HUES6 (cell line): ENCODE results near the gene MAPKAP1.

ENCODE experiments used
- H3K27ac ChIP-seq: 2 replicates; pipeline ENCODE4 v1.7.0; 2013; ENCODE audit warnings: low read depth, mild to moderate bottlenecking, low read length, inconsistent platforms
- H3K27me3 ChIP-seq: 2 replicates; pipeline ENCODE4 v1.6.1; 2013; ENCODE audit warnings: low read length; ENCODE audit not compliant: control insufficient read depth, insufficient read depth
- H3K36me3 ChIP-seq: 2 replicates; pipeline ENCODE4 v1.6.1; 2013; ENCODE audit warnings: low read length; ENCODE audit not compliant: control insufficient read depth, insufficient read depth
- H3K4me1 ChIP-seq: 2 replicates; pipeline ENCODE4 v1.6.1; 2013; ENCODE audit warnings: low read length; ENCODE audit not compliant: control insufficient read depth, insufficient read depth
- H3K4me3 ChIP-seq: 2 replicates; pipeline ENCODE4 v1.5.1; 2013; ENCODE audit warnings: low read depth, low read length
- H3K9ac ChIP-seq: one replicate; pipeline ENCODE4 v1.6.1; 2013; ENCODE audit warnings: mild to moderate bottlenecking, low read length
- H3K9me3 ChIP-seq: 2 replicates; pipeline ENCODE4 v1.6.1; 2013; ENCODE audit warnings: low read depth, low read length; ENCODE audit not compliant: control insufficient read depth, insufficient read depth

MAPKAP1 gene

GRCh38 chr9:125428060-125428901 is 278.7 kb downstream of the MAPKAP1 start:
- H3K4me3 ChIP-seq: no peak overlapping the region
- peaks cover 10% of the 10 kb centered on the region; the same call in 1 of the 2 replicates for H3K4me1 ChIP-seq
- H3K27ac ChIP-seq: no peak overlapping the region
- H3K27me3 ChIP-seq: no peaks in the 10 kb centered on the region
- H3K36me3 ChIP-seq: no peaks in the 10 kb centered on the region
- no peaks in the 10 kb centered on the region for H3K9me3 ChIP-seq
- no peak overlapping the region for H3K9ac ChIP-seq

DNA sequence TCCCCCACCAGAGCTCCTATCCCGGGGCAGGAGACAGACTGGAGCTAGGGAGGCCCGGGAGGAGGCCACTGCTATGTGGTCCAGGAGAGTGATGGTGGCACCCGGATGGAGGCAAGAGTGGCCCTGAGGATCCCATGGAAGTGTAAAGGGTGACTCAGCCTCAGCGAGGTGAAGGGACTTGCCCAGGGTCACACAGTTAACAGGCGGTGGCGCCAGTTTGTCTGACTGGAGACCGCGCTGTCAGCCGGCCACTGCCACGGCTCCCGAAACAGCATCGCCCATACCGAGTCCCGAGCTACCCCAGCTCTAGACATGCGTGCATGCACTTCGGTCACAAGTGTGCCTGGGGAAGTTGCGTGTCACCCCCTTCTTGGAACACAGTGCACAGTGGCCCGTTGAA is 279.5 kb downstream of the MAPKAP1 start:
- H3K36me3 ChIP-seq: no peaks in the 10 kb centered on the region
- no peaks in the 10 kb centered on the region for H3K9me3 ChIP-seq
- H3K4me3 ChIP-seq: no peak overlapping the region
- no peak overlapping the region for H3K27ac ChIP-seq
- peaks cover 10% of the 10 kb centered on the region; the same call in 1 of the 2 replicates for H3K4me1 ChIP-seq
- H3K9ac ChIP-seq: no peak overlapping the region
- no peaks in the 10 kb centered on the region for H3K27me3 ChIP-seq

GRCh38 chr9:125426926-125427325 is 280.1 kb downstream of the MAPKAP1 start:
- H3K9me3 ChIP-seq: no peaks in the 10 kb centered on the region
- H3K27me3 ChIP-seq: no peaks in the 10 kb centered on the region
- H3K36me3 ChIP-seq: no peaks in the 10 kb centered on the region
- no peak overlapping the region for H3K27ac ChIP-seq
- H3K4me3 ChIP-seq: no peak overlapping the region
- H3K4me1 ChIP-seq: peaks cover 3% of the 10 kb centered on the region; the same call in 1 of the 2 replicates
- H3K9ac ChIP-seq: no peak overlapping the region

DNA sequence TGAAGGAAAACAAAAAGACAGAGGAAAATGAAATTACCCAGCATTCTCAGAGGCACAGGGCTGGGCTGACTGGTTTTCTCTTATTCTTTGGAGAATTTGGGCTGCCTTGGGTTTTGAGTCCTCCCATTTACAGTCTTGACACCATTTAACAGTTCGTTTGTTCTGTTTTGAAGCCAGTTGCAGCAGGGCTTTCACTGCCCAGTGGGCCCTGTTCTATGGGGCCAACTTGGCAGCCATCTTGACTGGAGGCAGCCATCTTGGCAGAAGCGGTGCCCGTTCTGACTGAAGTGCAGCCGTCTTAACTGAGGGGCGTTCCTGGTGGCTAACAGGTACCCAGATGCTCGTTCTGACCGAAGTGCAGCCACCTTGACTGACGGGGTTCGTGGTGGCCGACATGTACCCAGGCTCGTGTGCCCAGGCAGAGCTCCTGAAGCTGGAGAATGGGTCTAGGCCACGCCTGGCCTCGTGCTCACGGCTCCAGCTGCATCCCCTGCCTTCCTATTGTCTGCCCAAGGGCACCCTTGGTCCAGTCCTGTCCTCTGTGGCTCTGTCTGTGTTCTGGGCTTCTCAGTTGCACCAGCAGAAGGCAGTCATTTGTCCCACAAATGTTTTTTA is 281.0 kb downstream of the MAPKAP1 start:
- Histone ChIP-seq H3K9ac (no peak overlapping the region), H3K4me3 (no peak overlapping the region), H3K4me1 (no peaks in the 10 kb centered on the region), H3K9me3 (no peaks in the 10 kb centered on the region), H3K27me3 (no peaks in the 10 kb centered on the region), H3K36me3 (no peaks in the 10 kb centered on the region), H3K27ac (no peak overlapping the region)

- H3K4me1 ChIP-seq: no peaks in the 10 kb centered on the region
- H3K27me3 ChIP-seq: no peaks in the 10 kb centered on the region
- no peaks in the 10 kb centered on the region for H3K36me3 ChIP-seq
- H3K9ac ChIP-seq: no peak overlapping the region
- no peaks in the 10 kb centered on the region for H3K9me3 ChIP-seq
- no peak overlapping the region for H3K4me3 ChIP-seq
- H3K27ac ChIP-seq: no peak overlapping the region
Measured at GRCh38 chr9:125425170-125425897, 281.7 kb downstream of the MAPKAP1 start.

DNA sequence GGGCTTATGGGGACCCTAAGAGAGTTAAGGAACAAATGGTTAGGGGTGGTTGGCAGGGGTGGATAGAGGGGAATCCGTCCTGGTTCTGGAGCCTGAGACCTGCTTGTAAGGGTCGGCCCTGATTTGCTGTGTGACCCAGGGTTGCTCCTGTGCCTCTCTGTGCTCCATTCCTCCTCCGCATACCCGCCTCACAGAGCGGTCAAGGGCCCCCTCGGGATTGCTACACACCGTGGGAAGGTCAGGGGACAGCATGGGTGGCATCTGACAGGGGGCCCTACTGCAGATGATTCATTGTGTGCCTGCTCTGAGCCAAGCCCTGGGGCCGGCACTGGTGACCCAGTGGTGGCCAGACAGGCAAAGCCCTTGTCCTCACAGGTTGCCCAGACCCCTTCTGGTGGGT is 283.0 kb downstream of the MAPKAP1 start:
- no peak overlapping the region for H3K27ac ChIP-seq
- no peaks in the 10 kb centered on the region for H3K27me3 ChIP-seq

GRCh38 chr9:125422853-125423252 is 284.2 kb downstream of the MAPKAP1 start:
- Histone ChIP-seq H3K36me3 (no peaks in the 10 kb centered on the region), H3K9me3 (no peaks in the 10 kb centered on the region), H3K27me3 (no peaks in the 10 kb centered on the region), H3K4me1 (no peaks in the 10 kb centered on the region), H3K4me3 (no peak overlapping the region), H3K27ac (no peak overlapping the region), H3K9ac (no peak overlapping the region)

More for the DNA sequence above, 283.0 kb downstream of the MAPKAP1 start:
- no peak overlapping the region for H3K9ac ChIP-seq
- no peak overlapping the region for H3K4me3 ChIP-seq
- no peaks in the 10 kb centered on the region for H3K36me3 ChIP-seq
- no peaks in the 10 kb centered on the region for H3K9me3 ChIP-seq
- no peaks in the 10 kb centered on the region for H3K4me1 ChIP-seq

- Histone ChIP-seq H3K9me3 (no peaks in the 10 kb centered on the region), H3K4me3 (no peak overlapping the region), H3K9ac (no peak overlapping the region), H3K27ac (no peak overlapping the region), H3K4me1 (no peaks in the 10 kb centered on the region), H3K27me3 (no peaks in the 10 kb centered on the region), H3K36me3 (no peaks in the 10 kb centered on the region)
Measured at GRCh38 chr9:125421591-125422181, 285.3 kb downstream of the MAPKAP1 start.

DNA sequence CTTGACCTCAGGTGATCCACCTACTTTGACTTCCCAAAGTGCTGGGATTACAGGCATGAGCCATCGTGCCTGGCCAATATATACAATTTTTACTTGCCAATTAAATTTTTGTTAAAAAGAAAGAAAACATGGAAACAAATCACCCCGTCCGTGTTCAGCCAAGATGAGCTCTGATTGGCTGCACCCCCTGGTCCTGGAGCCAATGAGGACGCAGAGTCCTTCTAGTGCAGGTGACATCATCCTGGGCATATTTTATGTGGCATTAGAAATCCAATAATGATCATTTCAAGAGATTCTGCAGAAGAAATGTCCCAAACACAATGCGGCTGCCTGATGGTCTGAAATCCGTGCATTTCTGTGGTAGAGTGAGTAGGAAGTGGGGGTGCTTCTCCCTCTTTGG is 285.8 kb downstream of the MAPKAP1 start:
- H3K9ac ChIP-seq: no peak overlapping the region
- no peak overlapping the region for H3K4me3 ChIP-seq
- H3K36me3 ChIP-seq: no peaks in the 10 kb centered on the region
- no peaks in the 10 kb centered on the region for H3K27me3 ChIP-seq
- no peak overlapping the region for H3K27ac ChIP-seq
- H3K9me3 ChIP-seq: no peaks in the 10 kb centered on the region
- H3K4me1 ChIP-seq: no peaks in the 10 kb centered on the region

GRCh38 chr9:125418404-125418803 is 288.6 kb downstream of the MAPKAP1 start:
- Histone ChIP-seq H3K9ac (no peak overlapping the region), H3K4me3 (no peak overlapping the region), H3K36me3 (no peaks in the 10 kb centered on the region), H3K9me3 (no peaks in the 10 kb centered on the region), H3K27ac (no peak overlapping the region), H3K4me1 (no peaks in the 10 kb centered on the region), H3K27me3 (no peaks in the 10 kb centered on the region)
